HepG2 (cell line): ENCODE measurements around the gene SMIM29. TPM values are rescaled to one million over a fixed set of nuclear protein-coding genes. Genes with fewer than 3 reads are reported as not detected.

ENCODE experiments used
- ATAC-seq: fragments of 200-7000 bp; cut with Tn5 transposase; 3 replicates; pipeline ENCODE4 v1.9.1; 2020; ENCODE audit warnings: mild to moderate bottlenecking, moderate library complexity
- BruUV-seq: library from RNA; stranded (reverse); fragments of 400-500 nt; replicated peaks from 2 replicates; lab custom pipeline; 2021; lab: Mats Ljungman, UMichigan
- CTCF ChIA-PET: fragments of 300-600 bp; formaldehyde crosslinking; extraction: SDS; loops from one replicate; lab custom pipeline; 2021; ENCODE audit warnings: low total read pairs, inconsistent platforms, low intra/inter-chr PET ratio; lab: Yijun Ruan, JAX
- POLR2A ChIA-PET: fragments of 350-600 bp; sonication (Branson Sonifier 250); formaldehyde crosslinking; loops from one replicate; lab custom pipeline; 2020; ENCODE audit warnings: antibody characterized with exemption, inconsistent platforms; lab: Yijun Ruan, JAX
- DNase-seq: peaks from one replicate; pipeline ENCODE4 v3.0.0-alpha.2; 2015; ENCODE audit warnings: low spot score
- FAIRE-seq: peaks from 3 replicates; lab custom pipeline; 2011; peaks lifted over from hg19 to GRCh38; lab: Jason Lieb, UNC
- H2AFZ ChIP-seq: one replicate; pipeline ENCODE4 v1.6.1; 2011; ENCODE audit warnings: low read length, inconsistent platforms
- H3K27ac ChIP-seq: fragments of 300-600 bp; 3 replicates; pipeline ENCODE4 v1.8.0; 2011; ENCODE audit warnings: mixed run types, mild to moderate bottlenecking, mixed read lengths, low read length, inconsistent platforms; ENCODE audit not compliant: insufficient read depth; ENCODE audit errors: extremely low read length
- H3K27me3 ChIP-seq, 2 experiments: fragments of 200-600 bp in 1 of 2; 2 replicates in 1 of 2; 3 replicates in 1 of 2; pipeline versions ENCODE4 v1.6.0 to v1.8.0; 2011; ENCODE audit warnings: low read length in 2 of 2, mild to moderate bottlenecking in 2 of 2, moderate library complexity in 2 of 2, inconsistent platforms in 1 of 2; ENCODE audit not compliant: insufficient read depth in 2 of 2, control insufficient read depth in 1 of 2
- H3K36me3 ChIP-seq, 2 experiments: fragments of 200-600 bp in 1 of 2; replicated peaks in 1 of 2; 2 replicates in 1 of 2; 3 replicates in 1 of 2; pipeline versions ENCODE4 v1.5.1 to v1.8.0; 2011; ENCODE audit warnings: low read length in 2 of 2, inconsistent platforms in 1 of 2; ENCODE audit not compliant: insufficient read depth in 2 of 2, control insufficient read depth in 1 of 2
- H3K4me1 ChIP-seq: 2 replicates; pipeline ENCODE4 v1.5.1; 2012; ENCODE audit warnings: low read length, inconsistent platforms; ENCODE audit not compliant: insufficient read depth
- H3K4me2 ChIP-seq: 2 replicates; pipeline ENCODE4 v1.6.0; 2011; ENCODE audit warnings: low read depth, low read length, inconsistent platforms
- H3K4me3 ChIP-seq, 3 experiments: fragments of 200-600 bp in 1 of 3; sonication (generic), shearing (Covaris generic) in 1 of 3; replicated peaks in 1 of 3; 2 replicates each; pipeline ENCODE4 v1.5.1; 2011 to 2016; ENCODE audit warnings: low read length in 3 of 3, inconsistent platforms in 2 of 3, low read depth in 2 of 3, mild to moderate bottlenecking in 2 of 3, control low read depth in 1 of 3, mixed read lengths in 1 of 3; ENCODE audit not compliant: insufficient read depth in 1 of 3
- H3K79me2 ChIP-seq: one replicate; pipeline ENCODE4 v1.6.1; 2011; ENCODE audit warnings: low read length, inconsistent platforms; ENCODE audit not compliant: insufficient read depth
- H3K9ac ChIP-seq: 2 replicates; pipeline ENCODE4 v1.6.0; 2011; ENCODE audit warnings: mild to moderate bottlenecking, low read depth, low read length, inconsistent platforms; ENCODE audit not compliant: insufficient read depth
- H3K9me3 ChIP-seq: 2 replicates; pipeline ENCODE4 v1.5.1; 2012; ENCODE audit warnings: mild to moderate bottlenecking, low read length
- H4K20me1 ChIP-seq: 2 replicates; pipeline ENCODE4 v1.6.0; 2011; ENCODE audit warnings: inconsistent platforms, mild to moderate bottlenecking, low read length, moderate library complexity; ENCODE audit not compliant: insufficient read depth
- ATF7-NPFF ChIP-seq: sonication (generic); formaldehyde crosslinking; IDR thresholded peaks from 2 replicates; pipeline ENCODE4 v1.8.1; 2023; ENCODE audit warnings: mild to moderate bottlenecking, low read depth, missing genetic modification reagents, moderate library complexity
- GATAD1 ChIP-seq: IDR thresholded peaks from 2 replicates; pipeline ENCODE4 v1.6.1; 2016; ENCODE audit warnings: missing genetic modification reagents, missing compliant biosample characterization
- PAWR ChIP-seq: sonication (generic); formaldehyde crosslinking; IDR thresholded peaks from 2 replicates; pipeline ENCODE4 v1.4.0; 2020; ENCODE audit warnings: missing genetic modification reagents, mild to moderate bottlenecking, borderline replicate concordance
- SOX6 ChIP-seq, 2 experiments: fragments of 450-650 bp in 1 of 2; sonication (generic) in 1 of 2; formaldehyde crosslinking in 1 of 2; IDR thresholded peaks; 2 replicates each; pipeline versions ENCODE4 v1.4.0 to v1.6.1; 2017 to 2020; ENCODE audit warnings: antibody characterized with exemption in 1 of 2, mild to moderate bottlenecking in 1 of 2, missing genetic modification reagents in 1 of 2
- SP4 ChIP-seq: sonication (generic); formaldehyde crosslinking; IDR thresholded peaks from 2 replicates; pipeline ENCODE4 v1.8.1; 2023; ENCODE audit warnings: mild to moderate bottlenecking, missing genetic modification reagents
- XRCC5 ChIP-seq: fragments of 200-400 bp; formaldehyde crosslinking; optimal IDR thresholded peaks from 2 replicates; pipeline ENCODE3; 2017; ENCODE audit warnings: mild to moderate bottlenecking, low read length
- ZBTB20 ChIP-seq: sonication (generic); formaldehyde crosslinking; IDR thresholded peaks from 2 replicates; pipeline ENCODE4 v1.8.1; 2023; ENCODE audit warnings: missing genetic modification reagents, low read depth, mild to moderate bottlenecking, borderline replicate concordance
- ZNF274 ChIP-seq: sonication (generic); formaldehyde crosslinking; IDR thresholded peaks from 2 replicates; pipeline ENCODE4 v1.5.1; 2020; ENCODE audit warnings: mild to moderate bottlenecking, missing genetic modification reagents
- ZNF709 ChIP-seq: sonication (generic); formaldehyde crosslinking; IDR thresholded peaks from 2 replicates; pipeline ENCODE4 v1.5.0; 2020; ENCODE audit warnings: mild to moderate bottlenecking, missing genetic modification reagents
- WGBS: methylation state at CpG from one replicate; pipeline ENCODE4 v1.1.6; 2017; ENCODE audit warnings: low lambda C conversion rate; 5-methylcytosine and 5-hydroxymethylcytosine counted together
- in situ Hi-C: cut with HindIII; loops from 2 replicates; pipeline ENCODE4 v1.10.0; 2017; ENCODE audit warnings: low pct_unique_long_range_greater_than_20kb; ENCODE audit not compliant: extremely low pct_ligation_motif_present
- intact Hi-C: fragments of 100-400 bp; cut with micrococcal nuclease; formaldehyde crosslinking; loops from one replicate; pipeline ENCODE4 v1.10.0; 2022; ENCODE audit not compliant: unreplicated experiment
- polyA plus RNA-seq, 8 experiments: library from polyadenylated mRNA; depleted of rRNA in 3 of 8; stranded (reverse) in 7 of 8; unstranded in 1 of 8; fragments of >200 nt; fragmentation: Illumina TruSeq in 4 of 8; extraction: Trizol in 4 of 8; gene quantifications; 2 replicates each; pipeline versions ENCODE4 v1.2.1 to v1.2.3, GENCODE V29; 2011 to 2016; ENCODE audit warnings: low read depth in 4 of 8, missing spikeins in 1 of 8, mixed read lengths in 1 of 8; ENCODE audit not compliant: insufficient read depth in 1 of 8
- total RNA-seq, 5 experiments: library from RNA; depleted of rRNA; stranded (reverse); fragments of >200 nt; fragmentation: Illumina TruSeq; extraction: Trizol; gene quantifications; 2 replicates each; pipeline ENCODE4 v1.2.3, GENCODE V29; 2016; ENCODE audit warnings: low read depth in 1 of 5
- TF ChIP-seq, protein P1 (sequence below): sonication (generic); formaldehyde crosslinking; IDR thresholded peaks from 2 replicates; pipeline ENCODE4 v1.8.0; 2022; ENCODE audit warnings: mild to moderate bottlenecking, missing genetic modification reagents, borderline replicate concordance
- TF ChIP-seq, protein P2 (sequence below): sonication (generic); formaldehyde crosslinking; IDR thresholded peaks from 2 replicates; pipeline ENCODE4 v1.4.0; 2020; ENCODE audit warnings: mild to moderate bottlenecking, low read depth, missing genetic modification reagents
- TF ChIP-seq, protein P3 (sequence below), 2 experiments: sonication (generic) in 1 of 2; formaldehyde crosslinking in 1 of 2; IDR thresholded peaks; 2 replicates each; pipeline versions ENCODE4 v1.6.1 to v1.9.0; 2014 to 2022; ENCODE audit warnings: antibody characterized with exemption in 1 of 2, borderline replicate concordance in 1 of 2, inconsistent platforms in 1 of 2, low read depth in 1 of 2, missing genetic modification reagents in 1 of 2
- TF ChIP-seq, protein P4 (sequence below): sonication (generic); formaldehyde crosslinking; IDR thresholded peaks from 2 replicates; pipeline ENCODE4 v1.4.0; 2020; ENCODE audit warnings: mild to moderate bottlenecking, missing genetic modification reagents

SMIM29 gene
- total and polyA plus RNA-seq, 2 of the 13 experiments (the other 11 are each of a cell fraction or from before 2014, with no cell fraction given) = 8.8 to 15.3 TPM

DNA sequence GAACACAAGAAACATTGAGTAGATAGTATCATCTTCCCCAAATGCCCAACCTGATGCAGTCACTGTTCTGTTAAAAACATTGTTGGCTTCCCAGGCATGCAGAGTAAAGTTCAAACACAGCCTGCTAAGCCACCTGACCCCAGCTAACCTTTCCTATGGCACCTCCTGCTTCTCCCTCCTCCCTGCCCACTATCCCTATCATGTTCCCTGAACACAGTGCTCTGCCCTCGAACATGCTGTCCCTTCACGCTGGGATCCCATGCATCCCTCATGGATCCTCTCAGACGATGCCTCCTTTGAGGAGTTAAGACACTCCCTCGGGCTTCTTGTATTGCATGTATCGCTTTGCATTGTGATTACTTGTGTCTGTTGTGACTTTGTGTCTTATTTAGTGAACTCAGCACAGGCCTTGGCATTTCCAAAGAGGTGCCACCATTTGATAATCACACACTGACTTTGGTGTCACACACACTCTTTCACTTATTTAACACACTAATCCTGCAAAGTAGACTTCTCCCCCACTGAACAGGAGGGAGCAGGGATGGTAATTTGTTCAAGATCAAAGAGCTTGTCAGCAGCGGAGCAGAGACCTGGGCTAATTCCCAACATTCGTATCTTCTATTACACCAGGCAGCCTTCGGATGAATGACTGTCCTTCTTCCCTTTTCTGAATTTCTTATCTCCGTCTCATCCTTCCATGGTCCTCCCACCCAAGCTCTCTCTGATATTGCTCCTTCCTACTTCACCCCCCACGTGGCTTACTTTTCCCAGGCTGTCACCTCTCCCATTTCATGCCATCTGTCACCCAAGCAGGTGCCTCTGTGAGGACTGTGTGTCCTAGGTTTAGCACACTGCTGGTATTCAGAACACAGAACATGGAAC lies 28.3 kb upstream of the SMIM29 start:
- DNase-seq (peak; percentile 85), FAIRE-seq (peak; percentile 91), ATAC-seq (peak; percentile 86)
- ChIA-PET CTCF (no interaction called here), POLR2A (no interaction called here)
- peaks cover 52% of the 10 kb centered on the region for H3K4me1 ChIP-seq
- H3K36me3 ChIP-seq = no peaks in the 10 kb centered on the region
- no peaks in the 10 kb centered on the region for H3K9me3 ChIP-seq
- H3K27me3 ChIP-seq = no peaks in the 10 kb centered on the region
- intact Hi-C loops = no loop called here
- peak overlapping the region; percentile 45 for H3K27ac ChIP-seq
- no peaks in the 10 kb centered on the region for H4K20me1 ChIP-seq
- H3K9ac ChIP-seq = no peak overlapping the region
- WGBS = 34% methylated on average over 10 of the region's 10 CpGs
- H3K79me2 ChIP-seq = no peaks in the 10 kb centered on the region
- in situ Hi-C loops = no loop called here
- no peak overlapping the region; a peak in 1 of 6 replicates for H3K4me3 ChIP-seq
- H2AFZ ChIP-seq = no peak overlapping the region
- no TSS peak for BruUV-seq
- peak overlapping the region; percentile 56 for H3K4me2 ChIP-seq
- TF ChIP-seq PAWR (CRISPR knock-in tag) (no peak), XRCC5 (peak; percentile 49), SOX6 (IDR thresholded peaks at IDR 0.05) (no peak), SOX6 (CRISPR knock-in tag; IDR thresholded peaks at IDR 0.05) (peak; percentile 65), ZNF274 (CRISPR knock-in tag) (0 out of 2 replicates have a peak, but pooled peaks have one; percentile 33), GATAD1 (CRISPR knock-in tag) (0 out of 2 replicates have a peak, but pooled peaks have one; percentile 36), ATF7-NPFF (CRISPR knock-in tag) (no peak), ZBTB20 (CRISPR knock-in tag) (no peak), ZNF709 (CRISPR knock-in tag) (no peak), SP4 (CRISPR knock-in tag) (no peak)
- TF ChIP-seq, protein P1, sequence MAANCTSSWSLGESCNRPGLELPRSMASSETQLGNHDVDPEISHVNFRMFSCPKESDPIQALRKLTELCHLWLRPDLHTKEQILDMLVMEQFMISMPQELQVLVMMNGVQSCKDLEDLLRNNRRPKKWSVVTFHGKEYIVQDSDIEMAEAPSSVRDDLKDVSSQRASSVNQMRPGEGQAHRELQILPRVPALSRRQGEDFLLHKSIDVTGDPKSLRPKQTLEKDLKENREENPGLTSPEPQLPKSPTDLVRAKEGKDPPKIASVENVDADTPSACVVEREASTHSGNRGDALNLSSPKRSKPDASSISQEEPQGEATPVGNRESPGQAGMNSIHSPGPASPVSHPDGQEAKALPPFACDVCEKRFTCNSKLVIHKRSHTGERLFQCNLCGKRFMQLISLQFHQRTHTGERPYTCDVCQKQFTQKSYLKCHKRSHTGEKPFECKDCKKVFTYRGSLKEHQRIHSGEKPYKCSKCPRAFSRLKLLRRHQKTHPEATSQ = no peak
- TF ChIP-seq, protein P2, sequence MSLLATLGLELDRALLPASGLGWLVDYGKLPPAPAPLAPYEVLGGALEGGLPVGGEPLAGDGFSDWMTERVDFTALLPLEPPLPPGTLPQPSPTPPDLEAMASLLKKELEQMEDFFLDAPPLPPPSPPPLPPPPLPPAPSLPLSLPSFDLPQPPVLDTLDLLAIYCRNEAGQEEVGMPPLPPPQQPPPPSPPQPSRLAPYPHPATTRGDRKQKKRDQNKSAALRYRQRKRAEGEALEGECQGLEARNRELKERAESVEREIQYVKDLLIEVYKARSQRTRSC (CRISPR knock-in tag) = no peak
- TF ChIP-seq, protein P3, sequence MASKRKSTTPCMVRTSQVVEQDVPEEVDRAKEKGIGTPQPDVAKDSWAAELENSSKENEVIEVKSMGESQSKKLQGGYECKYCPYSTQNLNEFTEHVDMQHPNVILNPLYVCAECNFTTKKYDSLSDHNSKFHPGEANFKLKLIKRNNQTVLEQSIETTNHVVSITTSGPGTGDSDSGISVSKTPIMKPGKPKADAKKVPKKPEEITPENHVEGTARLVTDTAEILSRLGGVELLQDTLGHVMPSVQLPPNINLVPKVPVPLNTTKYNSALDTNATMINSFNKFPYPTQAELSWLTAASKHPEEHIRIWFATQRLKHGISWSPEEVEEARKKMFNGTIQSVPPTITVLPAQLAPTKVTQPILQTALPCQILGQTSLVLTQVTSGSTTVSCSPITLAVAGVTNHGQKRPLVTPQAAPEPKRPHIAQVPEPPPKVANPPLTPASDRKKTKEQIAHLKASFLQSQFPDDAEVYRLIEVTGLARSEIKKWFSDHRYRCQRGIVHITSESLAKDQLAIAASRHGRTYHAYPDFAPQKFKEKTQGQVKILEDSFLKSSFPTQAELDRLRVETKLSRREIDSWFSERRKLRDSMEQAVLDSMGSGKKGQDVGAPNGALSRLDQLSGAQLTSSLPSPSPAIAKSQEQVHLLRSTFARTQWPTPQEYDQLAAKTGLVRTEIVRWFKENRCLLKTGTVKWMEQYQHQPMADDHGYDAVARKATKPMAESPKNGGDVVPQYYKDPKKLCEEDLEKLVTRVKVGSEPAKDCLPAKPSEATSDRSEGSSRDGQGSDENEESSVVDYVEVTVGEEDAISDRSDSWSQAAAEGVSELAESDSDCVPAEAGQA (IDR thresholded peaks at IDR 0.05; ENCODE audit: low read depth) = no peak
- TF ChIP-seq, protein P3 (CRISPR knock-in tag; IDR thresholded peaks at IDR 0.05; ENCODE audit: borderline replicate concordance) = no peak
- TF ChIP-seq, protein P4, sequence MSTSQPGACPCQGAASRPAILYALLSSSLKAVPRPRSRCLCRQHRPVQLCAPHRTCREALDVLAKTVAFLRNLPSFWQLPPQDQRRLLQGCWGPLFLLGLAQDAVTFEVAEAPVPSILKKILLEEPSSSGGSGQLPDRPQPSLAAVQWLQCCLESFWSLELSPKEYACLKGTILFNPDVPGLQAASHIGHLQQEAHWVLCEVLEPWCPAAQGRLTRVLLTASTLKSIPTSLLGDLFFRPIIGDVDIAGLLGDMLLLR = no peak
